Neural crest cell (in vitro differentiated cells): Measurements from ENCODE around the gene TBC1D5. TPM values are rescaled to one million over a fixed set of nuclear protein-coding genes. Genes with fewer than 3 reads are reported as not detected.
A peak's percentile ranks its signal among the peaks of the same experiment; 100 is the strongest.

Experiments used
- DNase-seq: peaks from one replicate; pipeline ENCODE4 v3.0.0; 2021; ENCODE audit warnings: low read depth, mixed read lengths, low spot score
- H3K27ac Mint-ChIP-seq: one replicate; pipeline ENCODE4 v1.8.0; 2021; ENCODE audit warnings: mild to moderate bottlenecking, mixed read lengths; ENCODE audit not compliant: unreplicated experiment
- H3K27me3 Mint-ChIP-seq: 2 replicates; pipeline ENCODE4 v1.8.0; 2021; ENCODE audit warnings: low read depth, mild to moderate bottlenecking, mixed read lengths
- H3K36me3 Mint-ChIP-seq: 2 replicates; pipeline ENCODE4 v1.8.0; 2021; ENCODE audit warnings: low read depth, mild to moderate bottlenecking, mixed read lengths
- H3K4me1 Mint-ChIP-seq: 2 replicates; pipeline ENCODE4 v1.8.0; 2021; ENCODE audit warnings: mixed read lengths
- H3K4me3 Mint-ChIP-seq: one replicate; pipeline ENCODE4 v1.8.0; 2021; ENCODE audit warnings: mild to moderate bottlenecking, mixed read lengths
- H3K9me3 Mint-ChIP-seq: 2 replicates; pipeline ENCODE4 v1.8.0; 2021; ENCODE audit warnings: mixed read lengths
- CTCF ChIP-seq: fragments of 200-600 bp; sonication (generic); conservative IDR thresholded peaks from 2 replicates; pipeline ENCODE4 v1.5.0; 2021; ENCODE audit warnings: antibody characterized with exemption, mild to moderate bottlenecking
- total RNA-seq: library from RNA; stranded (reverse); gene quantifications from 2 replicates; pipeline ENCODE4 v1.2.1, GENCODE V29; 2021

The TBC1D5 gene
- total RNA-seq, 1 donor from 2014 or later: 51.2 TPM

GRCh38 chr3:17752876-17753631 lies 10.6 kb upstream of the TBC1D5 start:
- no peak overlapping the region for H3K27ac Mint-ChIP-seq
- H3K36me3 Mint-ChIP-seq: no peaks in the 10 kb centered on the region
- H3K9me3 Mint-ChIP-seq: no peaks in the 10 kb centered on the region
- TF ChIP-seq CTCF: no peak
- peaks cover 13% of the 10 kb centered on the region for H3K4me1 Mint-ChIP-seq
- H3K4me3 Mint-ChIP-seq: no peak overlapping the region
- no peaks in the 10 kb centered on the region for H3K27me3 Mint-ChIP-seq
- DNase-seq: no peak

- Mint-ChIP-seq H3K36me3 (no peaks in the 10 kb centered on the region), H3K27ac (no peak overlapping the region), H3K4me1 (peaks cover 18% of the 10 kb centered on the region), H3K27me3 (no peaks in the 10 kb centered on the region), H3K4me3 (no peak overlapping the region), H3K9me3 (no peaks in the 10 kb centered on the region)
- no peak for DNase-seq
- no peak for TF ChIP-seq CTCF
Measured at GRCh38 chr3:17752436-17752835, 10.0 kb upstream of the TBC1D5 start.

GRCh38 chr3:17749705-17750293 lies 7.4 kb upstream of the TBC1D5 start:
- no peak overlapping the region for H3K27ac Mint-ChIP-seq
- no peaks in the 10 kb centered on the region for H3K27me3 Mint-ChIP-seq
- no peak for DNase-seq
- peaks cover 25% of the 10 kb centered on the region for H3K4me1 Mint-ChIP-seq
- no peaks in the 10 kb centered on the region for H3K9me3 Mint-ChIP-seq
- H3K4me3 Mint-ChIP-seq: no peak overlapping the region
- no peaks in the 10 kb centered on the region for H3K36me3 Mint-ChIP-seq
- TF ChIP-seq CTCF: no peak

DNA sequence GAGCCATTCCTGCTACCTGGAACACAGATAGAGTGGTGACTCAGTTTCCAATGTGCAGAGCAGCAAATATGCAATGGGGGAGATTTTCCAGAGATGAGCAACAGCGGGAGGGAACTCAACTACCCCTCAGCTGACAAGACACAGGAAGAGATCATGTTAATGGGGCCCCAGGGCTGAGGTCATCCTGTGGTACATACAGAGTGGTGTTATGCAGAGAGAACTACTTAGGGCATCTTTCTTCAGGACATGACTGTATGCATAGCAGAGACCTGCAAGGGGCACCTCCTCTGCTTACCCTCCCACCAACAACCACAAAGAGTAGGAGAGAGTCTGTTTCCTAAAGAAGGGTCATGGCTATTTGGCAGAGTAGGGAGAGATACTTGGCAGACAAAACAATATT lies 6.8 kb upstream of the TBC1D5 start:
- peaks cover 25% of the 10 kb centered on the region for H3K4me1 Mint-ChIP-seq
- no peak for DNase-seq
- no peaks in the 10 kb centered on the region for H3K27me3 Mint-ChIP-seq
- H3K4me3 Mint-ChIP-seq: no peak overlapping the region
- no peaks in the 10 kb centered on the region for H3K36me3 Mint-ChIP-seq
- no peak overlapping the region for H3K27ac Mint-ChIP-seq
- no peaks in the 10 kb centered on the region for H3K9me3 Mint-ChIP-seq
- no peak for TF ChIP-seq CTCF

DNA sequence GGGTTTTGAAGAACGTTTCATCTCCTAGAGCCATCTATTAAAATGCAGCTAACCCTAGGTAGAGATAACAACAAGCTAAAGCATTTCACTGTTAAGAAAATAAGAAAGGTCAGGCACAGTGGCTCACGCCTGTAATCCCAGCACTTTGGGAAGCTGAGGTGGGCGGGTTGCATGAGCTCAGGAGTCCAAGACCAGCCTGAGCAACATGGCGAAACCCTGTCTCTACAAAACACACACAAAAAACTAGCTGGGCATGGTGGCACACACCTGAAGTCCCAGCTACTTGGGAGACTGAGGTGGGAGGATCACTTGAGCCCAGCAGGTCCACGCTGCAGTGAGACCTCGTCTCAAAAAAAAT lies 5.4 kb upstream of the TBC1D5 start:
- no peak for TF ChIP-seq CTCF
- Mint-ChIP-seq H3K27ac (peak overlapping the region; percentile 1), H3K4me1 (peaks cover 36% of the 10 kb centered on the region), H3K36me3 (no peaks in the 10 kb centered on the region), H3K9me3 (no peaks in the 10 kb centered on the region), H3K4me3 (no peak overlapping the region), H3K27me3 (no peaks in the 10 kb centered on the region)
- no peak for DNase-seq
